Pancreas (tissue), 10 donors: ENCODE measurements around the gene SLC43A1. TPM values are rescaled to one million over a fixed set of nuclear protein-coding genes. Genes with fewer than 3 reads are reported as not detected.
A peak's percentile ranks its signal among the peaks of the same experiment; 100 is the strongest.

Source experiments
- ATAC-seq, 4 donors: fragments of 200-7000 bp; cut with Tn5 transposase; one replicate each; pipeline versions ENCODE4 v1.8.0 to v1.9.1; 2020; ENCODE audit warnings: mild to moderate bottlenecking in 4 of 4, moderate library complexity in 4 of 4
- DNase-seq, 6 donors: peaks; one replicate each; pipeline ENCODE4 v3.0.0-alpha.2; 2020
- FAIRE-seq: peaks from 2 replicates; lab custom pipeline; 2012; peaks lifted over from hg19 to GRCh38; lab: Jason Lieb, UNC
- H3K27ac ChIP-seq, 4 donors: fragments of 200-600 bp; sonication (generic); 1 replicate in 3 of 4; 2 replicates in 1 of 4; pipeline versions ENCODE4 v1.5.0 to v1.8.0; 2020
- H3K27me3 ChIP-seq, 4 donors: fragments of 200-600 bp; one replicate each; pipeline ENCODE4 v1.8.0; 2021
- H3K36me3 ChIP-seq, 3 donors: fragments of 200-600 bp; sonication (generic) in 1 of 3; one replicate each; pipeline versions ENCODE4 v1.5.0 to v1.8.0; 2020 to 2021
- H3K4me1 ChIP-seq, 3 donors: fragments of 200-600 bp; one replicate each; pipeline ENCODE4 v1.8.0; 2021
- H3K4me3 ChIP-seq, 4 donors: fragments of 200-600 bp; sonication (generic) in 2 of 4; one replicate each; pipeline versions ENCODE4 v1.5.0 to v1.8.0; 2020 to 2021
- H3K9me3 ChIP-seq, 4 donors: fragments of 200-600 bp; one replicate each; pipeline ENCODE4 v1.8.0; 2021
- WGBS, 2 donors: extraction: QIAGEN DNeasy Blood & Tissue Kit; methylation state at CpG; one replicate each; pipeline ENCODE4 v1.1.7; 2013; 5-methylcytosine and 5-hydroxymethylcytosine counted together
- intact Hi-C, 3 donors: fragments of 100-400 bp; cut with DNase I; formaldehyde crosslinking; loops; one replicate each; pipeline versions ENCODE4 v1.11.1 to v1.14.2; 2022
- polyA plus RNA-seq, 2 donors: library from polyadenylated mRNA; stranded (reverse); fragments of 200-250 nt; gene quantifications; one replicate each; pipeline ENCODE4 v1.2.3, GENCODE V29; 2013
- total RNA-seq, 6 donors: library from RNA; stranded (reverse); fragmentation: NEBNext Ultra II Directional in 4 of 6; extraction: Animal tissue kit (Norgen Biotek cat#: 25700) in 4 of 6; gene quantifications; one replicate each; pipeline versions ENCODE4 v1.2.1 to v1.2.4, GENCODE V29; 2021 to 2023
- TF ChIP-seq, protein P1 (sequence below), 4 donors: fragments of 200-600 bp; sonication (generic) in 3 of 4; IDR thresholded peaks; one replicate each; pipeline versions ENCODE4 v1.5.0 to v1.8.0; 2021; ENCODE audit warnings: antibody characterized with exemption in 4 of 4
- donor health status: healthy with polysubstance abuse.
- donor health status: DM: no; HTN: no; CAD: no; lungs with moderate emphysema.
- donor health status: DM: no; HTN: no; CAD: no.
- donor health status: control.
- donor health status: control.
- donor health status: Bipolar disorder and iron deficiency.
- donor health status: DM: yes; HTN: yes; CAD: no.
- donor health status: DM: no; HTN: no; CAD: no.
- donor health status: DM: no; HTN: no; CAD: no.
- donor health status: DM: yes; HTN: yes; CAD: no.

SLC43A1 gene
- total and polyA plus RNA-seq, 8 donors = 78.3 to 280 (median 122) TPM

DNA sequence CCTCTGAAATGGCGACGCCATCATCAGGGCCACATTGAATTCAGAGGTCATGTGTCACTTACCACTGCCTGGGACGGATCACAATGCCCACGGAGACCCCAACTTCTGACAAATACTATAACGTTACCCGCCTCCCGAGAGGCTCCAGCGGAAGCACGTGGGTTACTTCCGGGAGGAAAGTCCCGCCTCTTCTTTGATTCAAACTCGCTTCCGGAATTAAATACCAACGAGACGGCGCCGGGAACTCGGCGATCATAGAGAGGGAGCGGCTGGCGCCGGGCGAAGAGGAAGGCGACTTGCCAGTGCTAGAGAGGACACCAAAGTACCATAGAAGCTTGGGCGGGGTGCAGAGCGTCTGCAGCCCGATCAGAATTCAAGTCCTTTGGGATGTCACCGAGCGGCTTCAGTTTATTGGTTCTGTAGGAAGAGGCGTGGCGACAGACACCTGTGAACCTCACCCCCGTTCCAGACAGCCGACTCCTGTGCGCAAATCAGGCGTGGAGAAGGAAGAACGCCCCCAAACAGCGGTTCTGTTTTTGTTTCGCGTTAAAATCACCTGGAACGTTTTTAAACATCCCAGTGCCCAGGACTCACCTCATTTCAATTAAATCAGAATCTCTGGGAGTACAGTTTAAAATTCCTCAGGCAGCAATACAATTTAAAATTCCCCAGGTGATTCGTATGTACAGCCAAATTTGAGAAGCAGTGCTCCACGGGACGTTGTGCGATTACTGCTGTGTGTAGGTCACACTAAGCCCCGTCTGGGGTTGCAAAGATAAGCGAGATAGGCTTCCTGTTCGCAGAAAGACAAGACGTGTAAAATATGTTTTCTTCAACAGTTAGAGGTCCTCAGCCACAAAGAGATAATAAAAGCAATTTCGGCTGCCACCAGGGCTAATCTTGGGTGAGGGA is 15.3 kb upstream of the SLC43A1 start, which contains the start of gene TIMM10:
TSS of gene TIMM10 (minus strand) at position 159 of the 912 bp plus-strand sequence. CDS start 565 bp downstream, outside the sequence.
- FAIRE-seq (peak; percentile 83), DNase-seq (peak; percentile 93 to 98 (median 98)), ATAC-seq (peak; percentile 95 to 98 (median 96))
- H3K27me3 ChIP-seq = no peaks in the 10 kb centered on the region
- peak within 1 kb of the TSS; percentile 72 to 83 (median 80) for H3K27ac ChIP-seq
- TF ChIP-seq, protein P1, sequence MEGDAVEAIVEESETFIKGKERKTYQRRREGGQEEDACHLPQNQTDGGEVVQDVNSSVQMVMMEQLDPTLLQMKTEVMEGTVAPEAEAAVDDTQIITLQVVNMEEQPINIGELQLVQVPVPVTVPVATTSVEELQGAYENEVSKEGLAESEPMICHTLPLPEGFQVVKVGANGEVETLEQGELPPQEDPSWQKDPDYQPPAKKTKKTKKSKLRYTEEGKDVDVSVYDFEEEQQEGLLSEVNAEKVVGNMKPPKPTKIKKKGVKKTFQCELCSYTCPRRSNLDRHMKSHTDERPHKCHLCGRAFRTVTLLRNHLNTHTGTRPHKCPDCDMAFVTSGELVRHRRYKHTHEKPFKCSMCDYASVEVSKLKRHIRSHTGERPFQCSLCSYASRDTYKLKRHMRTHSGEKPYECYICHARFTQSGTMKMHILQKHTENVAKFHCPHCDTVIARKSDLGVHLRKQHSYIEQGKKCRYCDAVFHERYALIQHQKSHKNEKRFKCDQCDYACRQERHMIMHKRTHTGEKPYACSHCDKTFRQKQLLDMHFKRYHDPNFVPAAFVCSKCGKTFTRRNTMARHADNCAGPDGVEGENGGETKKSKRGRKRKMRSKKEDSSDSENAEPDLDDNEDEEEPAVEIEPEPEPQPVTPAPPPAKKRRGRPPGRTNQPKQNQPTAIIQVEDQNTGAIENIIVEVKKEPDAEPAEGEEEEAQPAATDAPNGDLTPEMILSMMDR (IDR thresholded peaks at IDR 0.05) = no peak
- H3K36me3 ChIP-seq = no peaks in the 10 kb centered on the region
- peaks cover 0 to 21% (median 0%) of the 10 kb centered on the region in 3 donors for H3K4me1 ChIP-seq
- no peaks in the 10 kb centered on the region for H3K9me3 ChIP-seq
- WGBS, 2 donors = 0 to 1% methylated on average over 49 of the region's 49 CpGs
- intact Hi-C loops = no loop called here
- peak within 1 kb of the TSS; percentile 48 to 61 (median 59) for H3K4me3 ChIP-seq

DNA sequence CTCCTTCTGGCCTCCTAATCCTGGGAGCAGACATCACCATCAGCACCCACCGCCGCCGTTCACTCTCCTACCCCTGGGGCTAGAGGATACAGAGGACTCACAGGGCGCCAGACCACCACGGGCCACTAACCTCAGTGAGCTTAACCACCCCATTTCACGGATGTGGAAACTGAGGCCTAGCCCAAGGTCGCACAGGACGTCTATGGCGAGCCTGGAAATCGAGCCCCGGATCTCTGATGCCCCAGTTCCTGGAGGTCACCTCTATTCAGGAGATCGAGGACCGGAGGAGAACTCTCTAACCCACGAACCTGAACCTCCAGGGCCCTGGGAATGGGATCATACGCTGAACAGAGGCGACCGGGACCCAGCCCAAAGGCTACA is 14.7 kb upstream of the SLC43A1 start:
- Histone ChIP-seq H3K27ac (peak overlapping the region in 3 of 4 donors; percentile 12 to 40 (median 30)), H3K9me3 (no peaks in the 10 kb centered on the region), H3K36me3 (no peaks in the 10 kb centered on the region), H3K27me3 (no peaks in the 10 kb centered on the region), H3K4me1 (peaks cover 0 to 21% (median 0%) of the 10 kb centered on the region in 3 donors), H3K4me3 (peak overlapping the region; percentile 48 to 61 (median 59))
- FAIRE-seq = no peak
- 1% methylated on average over 17 of the region's 17 CpGs for WGBS, 2 donors
- TF ChIP-seq, protein P1 (IDR thresholded peaks at IDR 0.05) = no peak
- peak; percentile 0 to 21 (median 8) for ATAC-seq
- peak in 4 of 6 donors; percentile 23 to 62 (median 34) for DNase-seq
- intact Hi-C loops = no loop called here

DNA sequence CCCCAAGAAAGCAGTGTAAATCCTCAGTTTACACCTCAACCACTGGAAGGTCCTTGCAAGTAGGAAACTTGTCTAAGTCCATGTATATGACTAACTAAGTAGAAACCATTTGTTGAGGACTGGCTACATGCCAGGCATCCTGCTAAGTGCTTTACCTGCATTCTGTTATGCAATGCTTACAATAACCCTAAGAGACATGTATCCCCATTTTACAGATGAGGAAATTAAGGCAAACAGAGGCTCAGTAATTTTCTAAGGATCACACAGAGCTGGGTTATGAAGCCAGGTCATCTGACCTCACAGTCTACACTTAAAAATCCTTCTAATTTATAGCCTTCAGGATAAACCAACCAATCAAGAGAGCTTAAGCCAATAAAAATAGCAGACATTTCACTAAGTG is 13.5 kb upstream of the SLC43A1 start:
- Histone ChIP-seq H3K4me3 (no peak overlapping the region), H3K9me3 (no peaks in the 10 kb centered on the region), H3K36me3 (no peaks in the 10 kb centered on the region), H3K27ac (no peak overlapping the region), H3K4me1 (peaks cover 0 to 21% (median 0%) of the 10 kb centered on the region in 3 donors), H3K27me3 (no peaks in the 10 kb centered on the region)
- FAIRE-seq (no peak), DNase-seq (no peak), ATAC-seq (no peak)
- TF ChIP-seq, protein P1 (IDR thresholded peaks at IDR 0.05) = no peak
- intact Hi-C loops = loop anchor here in 2 of 3 donors (5.0 to 10.0 kb wide), 3 partner anchors 37 to 182 kb away; no protein-coding TSS in a partner anchor

DNA sequence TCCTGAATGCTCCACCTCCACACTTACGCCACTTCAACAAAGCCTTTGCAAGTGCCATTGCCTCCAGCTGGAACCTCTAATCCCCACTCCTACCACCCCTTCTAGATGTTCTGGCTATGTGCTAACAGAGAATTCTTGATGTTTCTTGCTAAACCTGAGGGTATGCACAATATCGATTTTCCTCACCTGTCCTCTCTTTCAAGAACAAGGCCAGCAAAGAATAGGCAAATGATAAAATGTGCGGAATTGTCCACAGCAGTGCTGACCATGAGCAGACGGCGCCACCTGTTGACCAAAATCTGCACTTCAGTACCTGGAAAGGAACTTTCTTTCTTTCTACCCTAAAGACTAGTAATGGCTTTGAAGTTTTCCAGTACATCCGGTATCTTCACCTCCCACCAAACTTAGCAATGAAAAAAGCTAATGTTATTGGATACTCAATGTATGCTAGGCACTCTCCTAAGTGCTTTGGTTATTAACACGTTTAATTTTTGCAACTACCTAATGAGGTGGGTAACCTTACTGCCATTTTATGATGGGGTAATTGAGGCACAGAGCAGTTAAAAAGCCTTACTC is 11.6 kb upstream of the SLC43A1 start:
- DNase-seq = peak; percentile 67 to 88 (median 76)
- ATAC-seq = peak; percentile 34 to 54 (median 52)
- TF ChIP-seq, protein P1 (IDR thresholded peaks at IDR 0.05) = peak; percentile 78 to 91 (median 86)
- intact Hi-C loops = loop anchor here in 2 of 3 donors (5.0 to 10.0 kb wide), 3 partner anchors 35 to 180 kb away; no protein-coding TSS in a partner anchor
- Histone ChIP-seq H3K27me3 (no peaks in the 10 kb centered on the region), H3K9me3 (no peaks in the 10 kb centered on the region), H3K4me3 (no peak overlapping the region), H3K4me1 (peaks cover 0 to 21% (median 0%) of the 10 kb centered on the region in 3 donors), H3K27ac (no peak overlapping the region), H3K36me3 (no peaks in the 10 kb centered on the region)
- no peak for FAIRE-seq
- 7 to 8% methylated on average over 7 of the region's 7 CpGs for WGBS, 2 donors
